Progenitor cell of endocrine pancreas (in vitro differentiated cells): ENCODE results near the gene GABPB1. TPM values are rescaled to one million over a fixed set of nuclear protein-coding genes. Genes with fewer than 3 reads are reported as not detected.

Experiments
- DNase-seq: peaks from one replicate; pipeline ENCODE4 v3.0.0; 2021; ENCODE audit warnings: low spot score; ENCODE audit not compliant: unreplicated experiment
- H3K27ac Mint-ChIP-seq: 2 replicates; pipeline ENCODE4 v1.8.0; 2021; ENCODE audit warnings: mild to moderate bottlenecking, moderate library complexity, mixed read lengths
- H3K27me3 Mint-ChIP-seq: 2 replicates; pipeline ENCODE4 v1.8.0; 2021; ENCODE audit warnings: mixed read lengths
- H3K36me3 Mint-ChIP-seq: 2 replicates; pipeline ENCODE4 v1.8.0; 2022; ENCODE audit warnings: mixed read lengths; ENCODE audit not compliant: insufficient read depth
- H3K4me1 Mint-ChIP-seq: 2 replicates; pipeline ENCODE4 v1.8.0; 2021; ENCODE audit warnings: low read depth, mixed read lengths
- H3K4me3 Mint-ChIP-seq: 2 replicates; pipeline ENCODE4 v1.8.0; 2021; ENCODE audit warnings: low read depth, mild to moderate bottlenecking, moderate library complexity, mixed read lengths
- H3K9me3 Mint-ChIP-seq: 2 replicates; pipeline ENCODE4 v1.8.0; 2021; ENCODE audit warnings: low read depth, mixed read lengths
- total RNA-seq: library from RNA; stranded (reverse); gene quantifications from 2 replicates; pipeline ENCODE4 v1.2.1, GENCODE V29; 2021
- TF ChIP-seq, protein P1 (sequence below): fragments of 200-600 bp; sonication (generic); IDR thresholded peaks from one replicate; pipeline ENCODE4 v1.5.0; 2021; ENCODE audit warnings: antibody characterized with exemption, mild to moderate bottlenecking; ENCODE audit not compliant: unreplicated experiment

Gene GABPB1
- total RNA-seq, 1 donor from 2014 or later = 41.7 TPM

DNA sequence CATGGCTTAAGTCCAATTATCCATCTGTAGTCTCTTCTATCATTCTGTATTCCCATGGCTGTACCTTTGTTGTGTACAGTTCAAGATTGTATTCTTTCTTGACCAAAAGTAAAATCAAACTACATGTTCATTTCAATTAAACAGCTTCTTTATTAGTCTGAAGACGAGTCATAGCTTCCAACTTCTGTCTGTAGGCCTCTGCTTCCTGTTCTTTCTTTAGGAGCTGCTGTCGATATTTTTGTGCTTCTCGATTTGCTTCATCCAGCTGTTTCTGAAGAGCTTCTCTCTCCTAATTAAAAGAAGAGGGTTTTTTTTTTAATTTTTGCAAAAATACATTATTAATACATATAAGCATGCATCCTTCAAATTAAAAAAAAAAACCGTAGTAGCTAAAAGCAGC, 76.5 kb downstream of the GABPB1 start:
- Mint-ChIP-seq H3K27me3 (no peaks in the 10 kb centered on the region), H3K9me3 (no peaks in the 10 kb centered on the region), H3K4me3 (no peak overlapping the region), H3K36me3 (peaks cover 6% of the 10 kb centered on the region), H3K27ac (no peak overlapping the region), H3K4me1 (no peaks in the 10 kb centered on the region)
- TF ChIP-seq, protein P1, sequence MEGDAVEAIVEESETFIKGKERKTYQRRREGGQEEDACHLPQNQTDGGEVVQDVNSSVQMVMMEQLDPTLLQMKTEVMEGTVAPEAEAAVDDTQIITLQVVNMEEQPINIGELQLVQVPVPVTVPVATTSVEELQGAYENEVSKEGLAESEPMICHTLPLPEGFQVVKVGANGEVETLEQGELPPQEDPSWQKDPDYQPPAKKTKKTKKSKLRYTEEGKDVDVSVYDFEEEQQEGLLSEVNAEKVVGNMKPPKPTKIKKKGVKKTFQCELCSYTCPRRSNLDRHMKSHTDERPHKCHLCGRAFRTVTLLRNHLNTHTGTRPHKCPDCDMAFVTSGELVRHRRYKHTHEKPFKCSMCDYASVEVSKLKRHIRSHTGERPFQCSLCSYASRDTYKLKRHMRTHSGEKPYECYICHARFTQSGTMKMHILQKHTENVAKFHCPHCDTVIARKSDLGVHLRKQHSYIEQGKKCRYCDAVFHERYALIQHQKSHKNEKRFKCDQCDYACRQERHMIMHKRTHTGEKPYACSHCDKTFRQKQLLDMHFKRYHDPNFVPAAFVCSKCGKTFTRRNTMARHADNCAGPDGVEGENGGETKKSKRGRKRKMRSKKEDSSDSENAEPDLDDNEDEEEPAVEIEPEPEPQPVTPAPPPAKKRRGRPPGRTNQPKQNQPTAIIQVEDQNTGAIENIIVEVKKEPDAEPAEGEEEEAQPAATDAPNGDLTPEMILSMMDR = no peak
- DNase-seq = no peak

DNA sequence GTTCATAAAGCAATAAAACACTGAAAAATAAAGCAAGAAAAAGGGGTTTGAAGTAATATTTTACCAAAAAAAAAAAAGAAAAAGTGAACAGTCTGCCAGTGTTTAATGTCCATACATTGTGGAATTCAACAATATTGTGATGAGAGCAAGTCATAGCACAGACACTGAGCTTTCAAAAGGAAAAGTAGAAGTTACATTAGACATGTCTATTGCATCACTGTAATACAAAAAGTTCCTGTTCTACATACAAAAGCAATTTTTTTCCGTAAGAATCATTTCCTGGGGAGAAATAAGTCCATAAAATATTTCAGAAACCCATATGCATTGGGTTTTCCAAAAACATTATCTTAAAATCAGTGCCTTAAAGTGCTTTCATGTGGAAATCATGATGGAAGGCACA, 77.6 kb downstream of the GABPB1 start:
- no peak overlapping the region for H3K4me3 Mint-ChIP-seq
- no peak overlapping the region for H3K27ac Mint-ChIP-seq
- no peak for DNase-seq
- no peaks in the 10 kb centered on the region for H3K9me3 Mint-ChIP-seq
- TF ChIP-seq, protein P1 = no peak
- H3K27me3 Mint-ChIP-seq = no peaks in the 10 kb centered on the region
- H3K4me1 Mint-ChIP-seq = no peaks in the 10 kb centered on the region
- peaks cover 6% of the 10 kb centered on the region for H3K36me3 Mint-ChIP-seq

DNA sequence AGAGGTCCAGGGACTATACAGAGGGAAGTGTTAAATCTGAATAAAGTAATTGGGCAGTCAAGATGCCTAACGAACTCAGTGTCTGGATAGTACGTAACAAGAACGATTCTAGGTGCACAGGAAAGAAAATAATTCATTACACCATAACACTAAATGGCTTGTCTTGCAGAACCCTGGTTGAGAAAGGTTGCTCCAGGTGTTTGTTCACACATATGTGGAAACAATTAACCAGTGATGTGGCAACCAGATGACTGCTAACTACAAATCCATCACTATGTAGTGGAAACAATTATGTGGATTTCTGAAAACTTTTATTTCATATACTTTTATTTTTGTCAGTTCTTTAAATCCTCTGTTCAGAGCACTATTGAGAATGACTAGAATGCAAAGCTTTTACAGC, 79.1 kb downstream of the GABPB1 start:
- Mint-ChIP-seq H3K4me3 (no peak overlapping the region), H3K27me3 (no peaks in the 10 kb centered on the region), H3K4me1 (no peaks in the 10 kb centered on the region), H3K36me3 (peaks cover 6% of the 10 kb centered on the region), H3K27ac (no peak overlapping the region), H3K9me3 (no peaks in the 10 kb centered on the region)
- DNase-seq = no peak
- TF ChIP-seq, protein P1 = no peak

DNA sequence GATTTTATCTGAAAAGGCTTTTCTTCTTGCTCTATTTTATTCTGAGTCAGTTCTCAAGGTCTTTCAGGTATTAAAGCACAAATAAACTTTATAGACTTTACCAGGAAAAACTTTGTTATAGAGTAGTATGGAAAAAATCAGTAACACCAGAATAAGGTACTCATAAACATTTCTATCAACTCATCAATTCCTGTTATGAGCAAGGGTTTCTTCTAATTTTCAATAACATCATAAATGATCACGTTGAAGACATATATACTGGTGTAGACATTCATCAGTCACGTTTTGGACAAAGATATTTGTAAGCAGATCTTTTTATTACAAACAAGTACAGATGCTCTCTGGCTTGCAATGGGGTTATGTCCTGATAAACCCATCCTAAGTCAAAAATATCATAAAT, 79.9 kb downstream of the GABPB1 start:
- H3K9me3 Mint-ChIP-seq = no peaks in the 10 kb centered on the region
- peaks cover 4% of the 10 kb centered on the region for H3K36me3 Mint-ChIP-seq
- no peaks in the 10 kb centered on the region for H3K4me1 Mint-ChIP-seq
- no peak for DNase-seq
- H3K27ac Mint-ChIP-seq = no peak overlapping the region
- TF ChIP-seq, protein P1 = no peak
- no peaks in the 10 kb centered on the region for H3K27me3 Mint-ChIP-seq
- no peak overlapping the region for H3K4me3 Mint-ChIP-seq

DNA sequence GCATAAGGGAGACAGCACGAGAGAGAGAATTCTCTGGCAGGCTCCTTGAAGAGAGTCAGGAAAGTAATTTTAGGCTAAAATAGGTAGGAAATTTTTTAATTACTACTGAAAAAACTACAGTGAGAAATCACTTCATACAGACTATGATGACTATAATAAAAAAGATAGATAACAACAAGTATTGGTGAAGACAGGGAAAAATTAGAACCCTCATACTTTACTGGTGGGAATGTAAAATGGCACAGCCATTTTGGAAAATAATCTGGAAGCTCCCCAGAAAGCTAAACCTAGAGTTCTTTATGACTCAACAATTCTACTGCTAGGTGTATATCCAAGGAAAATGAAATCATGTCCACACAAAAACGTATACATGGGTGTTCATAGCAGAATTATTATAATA, 87.4 kb downstream of the GABPB1 start:
- TF ChIP-seq, protein P1 = no peak
- no peak for DNase-seq
- no peak overlapping the region for H3K27ac Mint-ChIP-seq
- H3K4me3 Mint-ChIP-seq = no peak overlapping the region
- no peaks in the 10 kb centered on the region for H3K36me3 Mint-ChIP-seq
- H3K9me3 Mint-ChIP-seq = no peaks in the 10 kb centered on the region
- peaks cover 5% of the 10 kb centered on the region for H3K27me3 Mint-ChIP-seq
- H3K4me1 Mint-ChIP-seq = no peaks in the 10 kb centered on the region

DNA sequence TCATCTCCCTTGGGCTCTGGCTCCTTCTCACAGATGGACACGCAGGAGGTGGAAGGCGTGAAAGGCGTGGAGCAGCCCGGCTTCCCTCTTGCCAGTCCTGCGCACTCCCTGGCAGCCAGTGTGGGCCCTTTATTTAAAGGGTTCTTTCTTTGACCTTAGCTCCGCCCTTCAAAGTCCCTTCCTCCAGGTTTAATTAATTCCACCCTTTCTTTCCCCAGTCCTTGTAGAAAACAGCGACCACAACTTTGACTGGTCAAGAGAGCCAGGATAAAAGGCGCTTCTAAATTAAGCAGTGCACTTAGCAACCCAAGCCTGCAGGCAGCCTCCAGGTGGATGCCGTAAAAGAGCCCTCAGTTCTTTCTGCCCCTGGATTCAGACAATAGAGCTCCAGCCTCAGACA, 89.4 kb downstream of the GABPB1 start, which contains the start of gene HDC:
Gene HDC, minus strand, starts transcription at position 107 of the 400 bp plus-strand sequence. Its CDS starts 103 bp downstream, at position 4.
- H3K27ac Mint-ChIP-seq = no peak within 1 kb of the TSS
- H3K9me3 Mint-ChIP-seq = no peaks in the 10 kb centered on the region
- H3K36me3 Mint-ChIP-seq = no peaks in the 10 kb centered on the region
- peaks cover 5% of the 10 kb centered on the region for H3K27me3 Mint-ChIP-seq
- TF ChIP-seq, protein P1 = no peak
- H3K4me1 Mint-ChIP-seq = peaks cover 3% of the 10 kb centered on the region
- DNase-seq = no peak
- no peak within 1 kb of the TSS for H3K4me3 Mint-ChIP-seq
